HG02870 (cell line): ENCODE data around the gene CCDC43.

Experiments used
- ATAC-seq: cut with Tn5 transposase; IDR thresholded peaks from one replicate; pipeline ENCODE4 v1.9.1; 2021; ENCODE audit warnings: mild to moderate bottlenecking, moderate library complexity; ENCODE audit not compliant: unreplicated experiment

CCDC43 gene

DNA sequence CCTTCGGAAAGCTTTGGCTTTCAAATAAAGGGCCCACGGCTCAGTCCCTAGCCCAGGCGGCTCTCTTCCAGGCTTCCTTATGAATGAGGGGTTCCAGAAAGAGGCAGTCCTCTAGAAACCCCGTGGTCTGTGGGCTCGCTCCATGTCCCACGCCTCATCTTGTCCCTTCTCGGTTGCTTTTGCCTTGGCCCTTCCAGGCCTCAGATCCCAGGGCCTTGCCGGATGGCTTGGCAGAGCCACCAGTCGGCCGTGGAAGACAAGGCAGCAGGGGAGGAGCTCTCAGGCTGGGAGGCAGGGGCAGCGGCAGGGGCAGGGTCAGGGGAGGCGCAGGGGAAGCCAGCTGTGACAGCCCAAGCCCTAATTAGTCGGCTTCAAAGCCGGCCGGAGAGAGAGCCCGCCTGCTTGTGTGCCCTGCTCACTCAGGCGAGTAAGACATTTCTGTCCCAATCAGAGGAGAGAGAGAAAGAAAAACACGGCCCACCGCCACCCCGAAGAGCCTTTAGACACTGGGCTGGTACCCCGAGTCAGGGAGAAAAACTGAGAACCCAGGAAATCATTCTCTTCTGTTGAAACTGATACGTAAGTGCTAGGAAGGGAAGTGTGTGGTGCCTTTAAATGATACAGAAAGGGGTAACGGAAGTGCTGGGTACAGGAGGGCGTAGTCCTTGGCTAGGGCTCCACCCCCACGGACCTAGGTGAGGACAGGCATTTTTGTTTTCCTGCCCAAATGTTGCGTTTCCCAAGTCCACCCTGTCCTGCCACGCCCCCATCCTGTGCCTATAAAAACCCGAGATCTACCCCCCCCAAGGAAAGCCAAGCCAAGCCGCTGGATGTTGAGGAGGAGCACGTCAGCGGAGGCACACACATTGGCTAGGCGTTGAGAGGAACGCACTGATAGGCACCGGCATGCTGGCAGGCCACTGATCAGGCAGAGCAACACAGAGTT lies 61.1 kb downstream of the CCDC43 start:
- no peak for ATAC-seq

DNA sequence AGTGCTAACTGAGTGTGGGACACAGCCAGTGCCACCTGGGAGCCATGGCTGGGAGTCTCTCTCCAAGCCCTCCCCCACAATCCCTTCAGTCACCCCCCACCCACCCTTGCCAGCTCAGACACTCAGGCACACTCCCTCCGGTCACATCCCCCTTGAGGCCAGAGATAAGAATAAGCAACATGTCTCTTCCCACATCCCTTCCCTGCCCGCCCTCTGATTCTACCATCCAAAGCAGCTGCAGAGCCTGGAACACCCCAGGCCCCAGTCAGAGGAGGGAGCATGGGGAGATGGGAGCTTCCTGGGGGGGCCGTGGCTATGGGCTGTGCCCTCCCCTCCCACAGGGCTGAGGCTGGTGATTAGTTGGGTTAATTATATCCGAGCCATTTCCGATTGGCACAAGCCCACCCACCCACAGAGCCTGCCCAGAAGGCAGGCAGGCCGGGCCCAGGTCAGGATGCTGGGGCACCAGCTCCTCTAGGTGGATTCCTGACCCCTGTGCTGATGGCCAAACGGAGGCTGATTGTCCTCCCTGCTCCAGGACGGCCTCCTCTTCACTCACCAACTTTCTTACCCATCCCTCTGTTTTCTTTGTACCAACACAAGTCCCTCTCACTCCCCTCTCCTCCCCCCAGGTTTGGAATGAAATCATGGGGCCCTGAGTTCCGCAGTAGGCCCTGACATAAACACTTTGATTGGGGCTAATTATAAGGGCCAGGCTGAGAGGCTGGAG lies 61.9 kb downstream of the CCDC43 start:
- no peak for ATAC-seq
